NCI-H2081 (cell line): ENCODE measurements around the gene ULK1.
"Not testable (repeated sequence)": the region's sequence is repeated elsewhere in the genome, so short reads cannot be mapped to it uniquely, and the experiment has no call there.

Experiments used
- DNase-seq, 2 experiments: peaks; one replicate each; lab custom pipeline; 2025; lab: John Stamatoyannopoulos, UW

Gene ULK1

DNA sequence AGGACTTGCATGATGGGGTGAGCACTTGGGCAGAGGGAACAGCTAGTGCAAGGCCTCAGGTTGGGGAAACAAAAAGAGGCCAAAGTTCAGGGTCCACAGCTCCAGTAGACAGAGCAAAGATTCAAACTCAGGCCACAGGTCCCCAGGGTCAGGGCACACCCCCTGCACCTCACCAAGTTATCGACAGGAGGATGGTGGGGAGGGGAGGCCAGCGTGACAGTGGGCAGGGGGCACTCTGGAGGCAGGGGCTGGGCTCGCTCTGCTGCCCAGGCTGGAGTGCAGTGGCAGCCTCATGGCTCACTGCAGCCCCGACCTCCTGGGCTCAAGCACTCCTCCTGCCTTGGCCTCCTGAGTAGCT, 32.4 kb upstream of the ULK1 start:
- no peak for DNase-seq

DNA sequence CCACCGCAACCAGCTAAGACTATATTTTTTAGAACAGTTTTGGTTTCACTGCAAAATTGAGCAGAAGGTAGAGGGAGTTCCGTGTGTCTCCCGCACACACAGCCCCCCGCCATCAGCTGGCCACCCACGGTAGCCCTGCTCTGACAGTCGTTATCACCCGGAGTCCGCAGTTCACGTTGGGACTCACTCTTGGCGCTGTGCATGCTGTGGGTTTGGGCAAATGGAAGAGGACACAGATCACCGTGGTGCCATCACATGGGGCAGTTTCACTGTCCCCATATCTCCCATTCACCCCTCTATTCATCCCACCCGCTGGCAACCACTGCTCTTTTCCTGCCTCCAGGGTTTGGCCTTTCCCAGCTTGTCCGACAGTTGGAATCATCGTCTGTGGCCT, 31.8 kb upstream of the ULK1 start:
- no peak for DNase-seq

DNA sequence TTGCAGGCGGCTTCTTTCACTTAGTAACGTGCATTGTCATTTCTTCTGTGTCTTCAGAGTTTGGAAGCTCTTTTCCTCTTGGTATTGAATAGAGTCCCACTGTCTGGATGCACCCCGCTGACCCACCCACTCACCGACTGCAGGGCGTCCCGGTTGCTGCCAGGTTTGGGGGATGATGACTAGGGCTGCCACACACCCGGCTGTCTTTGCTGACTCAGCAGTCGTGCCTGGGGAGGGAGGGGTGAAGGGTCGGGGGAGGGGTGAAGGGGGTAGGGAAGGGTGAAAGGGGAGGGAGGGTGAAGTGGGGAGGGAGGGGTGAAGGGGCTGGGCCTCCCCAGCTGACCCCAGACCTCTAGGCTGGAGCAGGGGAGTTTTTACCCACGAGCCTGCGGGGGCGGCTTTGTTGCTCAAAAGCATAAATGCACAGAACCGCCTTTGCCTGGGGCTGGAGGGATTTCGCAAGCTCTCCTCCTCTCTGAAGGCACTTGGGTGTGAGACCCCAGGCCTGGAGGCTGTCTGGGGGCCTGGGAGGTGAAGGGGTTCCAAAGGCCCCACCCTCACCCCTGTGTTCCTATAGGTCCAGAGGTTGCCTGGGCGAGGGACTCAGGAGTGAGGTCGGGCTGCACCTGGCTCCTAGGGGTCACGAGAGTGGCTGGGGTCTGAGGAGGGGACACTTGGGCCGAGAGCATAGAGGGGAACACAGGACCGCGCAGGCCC, 31.3 kb upstream of the ULK1 start:
- no peak for DNase-seq

DNA sequence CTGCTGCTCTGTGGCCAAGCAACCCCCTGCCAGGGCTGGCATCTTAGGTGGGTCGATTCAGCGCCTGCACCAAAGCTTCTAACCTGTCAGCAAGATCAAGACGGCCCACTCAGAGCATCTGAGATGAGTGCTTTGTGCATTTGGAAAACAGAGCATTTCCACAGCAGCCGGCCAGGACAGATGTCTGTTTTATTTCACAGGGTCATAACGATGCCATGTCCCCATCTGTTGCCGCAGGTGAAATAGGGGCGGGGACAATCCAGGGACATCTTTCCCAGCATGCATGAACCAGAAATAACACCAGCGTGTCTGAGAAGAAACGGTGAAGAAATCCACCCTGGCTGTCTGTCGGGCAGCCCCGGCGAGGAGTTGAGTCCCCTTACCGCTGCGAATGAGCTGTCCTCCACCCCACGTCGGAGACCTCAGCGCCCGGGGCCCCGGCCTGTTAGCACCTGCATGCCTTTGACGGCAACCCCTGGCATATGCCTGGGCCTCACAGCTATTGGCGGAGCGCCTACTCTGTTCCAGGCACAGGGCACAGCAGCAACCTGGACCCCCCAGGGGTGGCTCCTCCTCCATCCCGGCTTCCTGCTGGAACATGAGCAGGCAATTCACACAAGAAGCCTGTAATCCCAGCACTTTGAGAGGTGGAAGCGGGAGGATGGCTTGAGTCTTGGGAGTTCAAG, 30.6 kb upstream of the ULK1 start:
- DNase-seq, result no peak

DNA sequence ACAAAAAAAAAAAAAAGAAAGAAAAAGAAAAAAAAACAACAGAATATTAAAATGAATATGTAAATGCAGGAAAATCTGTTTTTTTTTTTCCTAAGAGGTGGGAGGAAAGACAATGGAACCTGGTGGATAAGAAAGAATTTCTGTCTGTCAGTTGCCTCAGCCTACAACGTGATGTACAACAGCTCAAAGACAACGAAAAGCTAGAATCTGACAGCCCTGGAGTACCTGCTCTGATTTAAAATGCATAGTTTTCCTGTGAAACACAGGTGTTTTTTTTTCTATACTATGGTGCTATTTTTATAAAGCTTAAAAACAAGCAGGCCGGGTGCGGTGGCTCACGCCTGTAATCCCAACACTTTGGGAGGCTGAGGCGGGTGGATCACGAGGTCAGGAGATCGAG, 30.0 kb upstream of the ULK1 start:
- DNase-seq, result no peak

DNA sequence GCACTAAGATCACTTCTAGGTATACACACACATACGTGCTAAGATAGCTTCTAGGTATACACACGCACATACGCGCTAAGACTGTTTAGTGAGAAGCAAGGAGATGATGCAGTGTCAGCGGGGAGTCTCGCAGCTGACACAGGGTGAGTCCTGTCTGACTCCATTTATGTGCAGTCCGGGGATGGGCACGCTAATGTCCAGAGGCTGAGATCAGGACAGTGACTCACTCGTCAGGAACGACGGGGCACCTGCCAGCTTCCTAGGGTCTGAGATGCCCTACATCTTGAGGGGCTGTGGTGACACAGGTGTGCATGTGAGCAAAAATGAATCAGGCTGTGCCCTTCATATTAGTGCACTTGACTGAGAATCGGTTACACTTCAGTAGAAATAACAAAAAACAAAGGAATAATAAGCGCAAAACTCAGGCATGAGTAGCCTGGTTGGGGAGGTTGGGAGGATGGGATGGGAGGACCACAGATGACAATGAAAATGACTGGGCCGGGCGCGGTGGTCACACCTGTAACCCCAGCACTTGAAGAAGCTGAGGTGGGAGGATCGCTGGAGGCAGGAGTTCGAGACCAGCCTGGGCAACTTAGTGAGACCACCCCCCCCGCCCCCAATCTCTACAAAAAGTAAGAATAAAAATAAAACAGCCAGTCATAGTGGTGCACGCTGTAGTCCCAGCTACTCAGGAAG, 29.1 kb upstream of the ULK1 start:
- no peak for DNase-seq

DNA sequence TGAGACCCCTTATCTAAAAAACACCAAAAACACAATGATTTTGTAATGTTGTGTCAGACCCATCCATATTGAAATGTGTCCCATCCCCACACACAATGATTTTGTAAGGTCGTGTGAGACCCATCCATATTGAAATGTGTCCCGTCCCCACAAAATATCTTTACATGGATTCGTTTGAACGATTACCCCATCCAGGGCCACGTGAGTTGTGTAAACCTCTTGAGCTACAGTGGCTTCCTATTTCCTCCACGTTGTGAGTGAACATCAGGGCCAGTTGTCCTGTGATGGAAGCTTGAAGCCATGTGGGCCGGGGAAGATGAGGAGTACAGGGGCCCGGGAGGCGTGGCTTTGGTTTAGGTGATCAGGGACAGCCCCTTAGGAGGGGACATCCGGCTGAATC, 27.0 kb upstream of the ULK1 start:
- no peak for DNase-seq

DNA sequence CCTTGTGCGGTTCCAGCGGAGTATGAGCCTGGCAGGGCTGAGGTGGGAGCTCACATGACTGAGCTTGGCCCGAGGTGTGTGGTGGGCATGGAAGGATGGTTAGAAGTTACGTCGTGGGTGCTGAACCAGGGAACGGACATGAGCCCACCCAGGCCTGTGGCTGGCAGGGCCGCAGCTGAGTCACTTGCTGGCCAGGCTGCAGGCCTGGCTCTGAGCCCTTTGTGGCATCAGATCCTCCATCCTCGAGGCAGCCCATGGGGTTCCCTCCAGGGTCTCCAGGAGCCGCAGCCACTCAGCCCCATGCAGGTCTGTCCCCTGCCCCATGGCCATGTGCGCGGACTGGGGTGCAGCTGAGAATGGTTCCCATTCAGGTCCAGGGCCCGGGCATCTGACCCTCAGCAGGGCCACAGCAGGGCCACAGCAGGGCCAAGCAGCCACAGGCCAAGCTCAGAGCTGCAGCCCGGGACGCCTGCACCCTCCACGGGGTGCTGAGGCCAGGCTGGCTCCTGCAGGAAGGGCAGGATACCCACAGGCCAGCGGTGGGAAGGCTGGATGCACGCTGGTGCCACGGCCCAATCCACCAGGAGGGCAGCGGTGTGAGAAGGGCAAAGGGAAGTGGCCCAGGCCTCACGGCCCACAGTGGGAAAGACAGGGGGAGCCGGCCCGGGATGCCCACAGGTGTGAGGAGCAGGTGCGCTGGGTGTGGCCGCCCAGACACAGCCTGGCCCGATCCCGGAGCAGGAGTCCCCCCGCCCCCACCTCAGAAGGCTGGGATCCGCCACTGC, 26.3 kb upstream of the ULK1 start:
- DNase-seq, result no peak

DNA sequence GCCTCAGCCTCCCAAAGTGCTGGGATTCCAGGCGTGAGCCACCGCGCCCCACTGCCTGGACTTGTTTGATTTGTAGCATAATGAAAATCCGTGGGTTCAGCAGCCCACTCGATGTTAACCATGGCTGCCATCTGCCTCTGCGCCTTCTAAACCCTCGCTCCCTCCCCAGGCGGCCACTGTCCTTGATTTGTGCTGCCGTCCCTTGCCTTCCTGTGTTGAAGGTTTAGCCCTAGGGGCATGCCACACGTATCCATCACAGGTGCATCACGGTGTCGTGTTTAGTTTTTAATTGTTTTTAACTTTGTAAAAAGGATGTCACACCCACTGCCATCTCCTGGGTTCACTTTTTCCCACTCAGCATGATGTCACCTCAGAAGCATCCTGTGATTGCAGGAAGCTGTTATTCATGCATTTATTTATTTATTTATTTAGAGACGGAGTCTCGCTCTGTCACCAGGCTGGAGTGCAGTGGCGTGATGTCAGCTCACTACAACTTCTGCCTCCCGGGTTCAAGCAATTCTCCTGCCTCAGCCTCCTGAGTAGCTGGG, 24.5 kb upstream of the ULK1 start:
- no peak for DNase-seq

DNA sequence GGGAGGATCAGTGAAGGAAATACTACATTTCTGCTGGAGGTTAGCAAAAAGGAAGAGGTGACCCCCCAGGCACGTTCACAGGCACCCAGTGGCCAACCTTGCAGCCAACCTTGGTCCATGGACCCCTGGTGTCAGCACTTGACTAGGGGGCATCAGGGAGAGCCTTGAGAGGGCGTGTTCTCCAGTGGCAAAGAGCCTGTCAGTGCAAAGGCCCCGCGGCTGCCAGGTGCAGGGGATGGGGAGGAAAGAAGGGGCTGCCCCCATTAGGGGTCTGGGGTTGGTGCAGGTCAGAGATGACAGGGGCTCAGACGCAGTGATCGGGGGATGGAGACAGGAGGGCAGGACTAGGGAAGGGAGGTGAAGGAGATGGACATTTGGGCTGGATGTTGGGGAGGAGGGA, 22.7 kb upstream of the ULK1 start:
- no peak for DNase-seq

DNA sequence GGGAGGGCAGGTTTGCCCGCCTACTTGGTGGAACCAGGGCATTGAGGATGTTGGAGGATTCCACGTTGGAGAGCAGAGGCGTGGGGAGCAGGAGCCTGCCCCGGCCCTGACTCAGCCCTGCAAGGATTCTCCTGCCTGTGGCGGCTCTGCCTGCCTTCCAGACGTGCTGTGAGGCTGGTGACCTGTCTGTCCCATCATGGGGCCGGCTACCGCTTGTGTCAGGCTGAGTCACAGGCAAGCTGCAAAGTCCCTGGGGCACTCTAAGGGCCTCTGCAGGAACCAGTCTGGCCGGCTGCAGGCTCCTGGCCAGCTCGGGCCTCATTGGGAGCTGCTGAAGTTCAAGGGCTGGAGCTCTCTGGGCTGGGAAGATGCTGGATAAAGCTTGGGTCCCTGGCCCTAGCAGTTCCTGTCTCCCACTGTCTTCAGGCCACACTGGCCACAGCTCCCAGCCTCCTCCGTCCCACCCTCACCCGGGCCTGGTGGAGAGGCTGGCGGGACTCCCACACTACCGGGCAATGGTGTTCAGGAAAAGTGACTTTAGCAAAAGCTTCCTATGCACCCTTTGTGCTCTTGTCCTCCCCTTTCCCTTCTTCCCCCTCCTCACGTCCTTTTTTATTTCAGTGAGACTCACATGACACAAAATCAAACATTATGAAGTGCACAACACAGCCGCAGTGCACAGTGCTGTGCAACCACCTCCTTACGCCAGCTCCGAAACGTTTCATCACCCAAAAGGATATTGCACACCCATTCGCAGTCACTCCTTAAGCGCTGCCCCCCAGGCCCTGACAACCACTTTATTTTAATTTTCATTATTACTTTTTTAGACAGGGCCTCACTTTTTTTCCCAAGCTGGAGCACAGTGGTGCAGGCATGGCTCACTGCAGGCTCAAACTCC, 22.0 kb upstream of the ULK1 start:
- DNase-seq, result no peak

DNA sequence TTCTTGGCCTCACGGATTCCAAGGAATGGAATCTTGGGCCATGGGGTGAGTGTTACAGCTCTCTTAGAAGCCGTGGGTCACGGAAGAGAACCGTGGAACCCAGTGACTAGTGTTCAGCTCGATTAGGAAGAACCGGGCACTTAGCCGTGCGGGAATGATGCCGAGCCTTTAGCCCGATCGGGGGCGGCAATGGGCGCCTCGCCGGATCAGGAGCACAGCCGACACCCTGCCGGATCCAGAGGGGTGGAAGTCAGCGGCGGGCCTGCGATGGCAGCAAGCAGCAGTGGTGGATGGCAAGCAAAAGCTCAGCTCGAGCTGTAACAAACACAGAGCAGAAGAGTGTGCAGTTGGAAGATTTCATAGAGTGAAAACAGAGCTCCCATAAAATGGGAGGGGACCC, 21.1 kb upstream of the ULK1 start:
- no peak for DNase-seq

DNA sequence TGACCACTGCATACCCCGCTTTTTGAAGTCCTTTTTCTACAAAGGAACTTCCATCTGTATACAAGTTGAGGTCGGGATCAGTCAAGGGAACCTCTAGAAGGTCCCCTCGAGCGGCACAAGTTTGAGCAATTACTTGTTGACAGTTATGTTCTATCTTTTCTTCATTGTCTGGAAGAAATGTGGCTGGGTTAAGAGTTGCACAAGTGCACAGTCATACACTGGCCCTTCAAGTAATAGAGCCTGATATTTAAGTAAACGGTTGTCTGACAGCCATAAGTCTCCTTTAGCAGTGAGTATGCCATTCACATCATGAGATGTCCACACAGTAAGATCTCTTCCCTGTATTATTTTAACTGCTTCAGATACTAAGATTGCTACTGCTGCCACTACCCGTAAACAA, 19.4 kb upstream of the ULK1 start:
- DNase-seq, result not testable (repeated sequence)

DNA sequence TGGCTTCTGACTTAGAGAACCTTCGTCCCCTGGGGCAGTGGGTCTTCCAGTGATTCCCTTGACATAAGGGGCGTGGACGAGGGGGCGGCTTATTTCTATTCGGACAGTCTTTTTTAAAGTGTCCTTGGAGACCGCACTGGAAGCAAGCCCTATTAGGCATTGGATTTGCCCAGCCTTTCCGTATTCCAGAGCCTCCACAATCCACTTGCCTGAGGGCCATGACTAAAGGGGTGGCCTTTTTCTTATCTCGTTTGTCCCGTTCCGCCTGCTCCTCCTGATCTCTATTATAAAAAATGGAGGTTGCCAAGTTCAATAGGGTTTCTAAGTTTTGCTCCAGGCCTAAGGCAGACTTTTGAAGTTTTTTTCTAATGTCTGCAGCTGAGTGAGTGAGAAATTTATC, 17.2 kb upstream of the ULK1 start:
- DNase-seq, result not testable (repeated sequence)

DNA sequence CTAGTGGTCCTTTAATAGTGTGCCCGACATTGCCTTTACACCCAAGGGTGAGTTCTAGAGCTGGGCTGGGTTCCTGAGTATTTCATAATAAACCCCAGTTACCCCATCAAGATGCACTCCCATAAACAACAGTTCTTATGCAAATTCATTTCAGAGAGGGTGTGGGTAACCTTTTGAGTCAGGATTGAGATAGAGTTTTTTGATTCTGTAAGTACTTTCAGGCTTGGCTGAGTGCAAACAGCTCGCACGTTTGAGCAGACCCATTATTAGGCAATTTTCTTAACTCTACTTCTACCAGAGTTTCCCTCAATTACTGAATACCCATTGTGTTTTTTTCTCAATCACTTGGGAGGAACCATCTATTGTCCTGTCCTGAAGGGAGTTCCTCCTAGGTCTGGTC, 16.0 kb upstream of the ULK1 start:
- not testable (repeated sequence) for DNase-seq

DNA sequence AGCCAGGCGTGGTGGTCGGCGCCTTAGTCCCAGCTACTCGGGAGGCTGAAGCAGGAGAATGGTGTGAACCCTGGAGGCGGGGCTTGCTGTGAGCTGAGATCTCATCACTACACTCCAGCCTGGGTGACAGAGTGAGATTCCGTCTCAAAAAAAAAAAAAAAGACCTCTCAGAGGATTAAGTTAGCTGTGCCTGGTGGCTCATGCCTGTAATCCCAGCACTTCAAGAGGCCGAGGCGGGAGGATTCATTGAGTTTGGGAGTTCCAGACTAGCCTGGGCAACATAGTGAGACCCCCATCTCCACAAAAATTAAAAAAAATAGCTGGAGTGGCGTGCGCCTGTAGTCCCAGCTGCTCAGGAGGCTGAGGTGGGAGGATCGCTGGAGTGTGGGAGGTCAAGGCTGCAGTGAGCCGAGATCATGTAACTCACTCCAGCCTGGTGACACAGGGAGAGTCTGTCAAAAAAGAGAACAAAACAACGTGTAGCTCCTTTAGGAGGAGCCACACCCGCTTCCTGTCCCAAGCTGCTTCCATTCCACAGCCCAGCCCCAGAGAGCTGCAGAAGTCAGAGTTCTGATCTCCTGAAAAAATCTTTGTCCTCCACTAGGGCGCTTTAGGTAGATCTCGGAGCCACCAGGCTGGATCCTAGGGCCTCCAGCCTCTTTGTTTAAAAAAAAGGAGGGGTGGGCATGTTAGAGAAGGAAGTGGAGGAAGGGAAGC, 11.5 kb upstream of the ULK1 start:
- no peak for DNase-seq

DNA sequence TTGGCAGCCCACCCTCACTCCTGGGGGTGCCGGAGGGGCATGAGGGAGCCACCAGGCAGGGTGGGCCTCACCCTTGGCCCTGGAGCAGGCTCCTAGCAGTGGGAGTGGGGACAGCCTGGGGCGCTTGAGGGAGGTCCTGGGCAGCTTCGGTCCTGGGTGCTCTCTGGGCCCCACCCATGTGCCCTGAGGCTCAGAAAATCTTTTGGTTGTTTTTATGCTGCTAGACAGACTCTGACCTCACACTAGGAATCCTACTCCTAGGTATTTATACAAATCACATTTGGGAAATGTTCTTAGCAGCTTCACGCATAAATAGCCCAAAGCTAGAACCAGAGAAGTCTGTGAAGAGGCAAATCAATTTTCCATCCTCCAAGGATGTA, 10.9 kb upstream of the ULK1 start:
- DNase-seq, result no peak

DNA sequence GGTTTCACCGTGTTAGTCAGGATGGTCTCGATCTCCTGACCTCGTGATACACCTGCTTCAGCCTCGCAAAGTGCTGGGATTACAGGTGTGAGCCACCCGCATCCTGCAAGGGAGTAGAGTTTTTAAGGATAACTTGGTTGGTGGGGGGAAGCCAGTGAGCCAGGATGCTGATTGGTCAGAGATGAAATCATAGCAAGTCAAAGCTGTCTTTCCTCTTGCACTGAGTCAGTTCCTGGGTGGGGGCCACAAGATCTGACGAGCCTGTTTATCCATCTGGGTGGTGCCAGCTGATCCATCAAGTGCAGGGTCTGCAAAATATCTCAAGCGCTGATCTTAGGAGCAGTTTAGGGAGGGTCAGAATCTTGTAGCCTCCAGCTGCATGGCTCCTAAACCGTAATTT, 9.3 kb upstream of the ULK1 start:
- not testable (repeated sequence) for DNase-seq

DNA sequence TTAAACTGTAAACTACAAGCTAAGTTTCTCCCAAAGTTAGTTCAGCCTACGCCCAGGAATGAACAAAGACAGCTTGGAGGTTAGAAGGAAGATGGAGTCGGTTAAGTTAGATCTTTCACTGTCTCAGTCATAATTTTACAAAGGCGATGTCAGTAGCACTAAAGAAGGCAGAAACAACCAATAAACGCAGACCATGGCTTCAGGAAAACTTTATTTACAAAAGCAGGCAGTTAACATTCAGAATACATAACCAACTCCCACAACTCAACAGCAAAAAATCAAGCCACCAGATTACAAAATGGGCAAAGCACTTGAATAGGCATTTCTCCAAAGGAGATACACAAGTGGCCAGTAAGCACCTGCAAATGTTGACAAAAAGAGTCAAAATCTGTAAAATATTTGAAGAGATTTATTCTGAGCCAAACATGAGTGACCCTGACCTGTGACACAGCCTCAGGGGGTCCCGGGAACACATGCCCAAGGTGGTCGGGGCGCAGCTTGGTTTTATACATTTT, 8.8 kb upstream of the ULK1 start:
- no peak for DNase-seq

DNA sequence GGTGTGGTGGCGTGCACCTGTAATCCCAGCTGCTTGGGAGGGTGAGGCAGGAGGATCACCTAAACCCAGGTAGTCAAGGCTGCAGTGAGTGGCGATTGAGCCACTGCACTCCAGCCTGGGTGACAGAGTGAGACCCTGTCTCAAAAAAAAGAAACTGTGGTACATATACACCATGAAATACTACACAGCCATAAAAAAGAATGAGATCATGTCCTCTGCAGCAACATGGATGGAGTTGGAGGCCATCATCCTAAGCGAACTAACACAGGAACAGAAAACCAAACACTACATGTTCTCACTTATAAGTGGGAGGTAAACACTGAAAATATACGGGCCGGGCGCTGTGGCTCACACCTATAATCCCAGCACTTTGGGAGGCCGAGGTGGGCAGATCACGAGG, 2.7 kb upstream of the ULK1 start:
- not testable (repeated sequence) for DNase-seq
